ENCODE results near the gene ARHGAP19. TPM values are rescaled to one million over a fixed set of nuclear protein-coding genes. Genes with fewer than 3 reads are reported as not detected.

ARHGAP19 gene
- total RNA-seq, 2 experiments from 2014 or later = 42.3 to 53.2 TPM

- peaks cover 35% of the 10 kb centered on the region for H3K27me3 Mint-ChIP-seq
- ChIA-PET POLR2A (interaction anchor here (1.4 kb wide), 1 partner anchor 9 kb away, joined by 4 read pairs; no protein-coding TSS in a partner anchor), CTCF (interaction anchor here (1.1 to 2.5 kb wide), 2 partner anchors 16 to 99 kb away, joined by 3 to 11 read pairs; no protein-coding TSS in a partner anchor)
- DNase-seq = no peak
- H3K36me3 Mint-ChIP-seq (ENCODE audit: low read depth) = no peaks in the 10 kb centered on the region
- no peak for TF ChIP-seq CTCF (IDR thresholded peaks at IDR 0.05)
- no peaks in the 10 kb centered on the region for H3K9me3 Mint-ChIP-seq
- intact Hi-C loops (cut with micrococcal nuclease) = no loop called here
- H3K4me3 Mint-ChIP-seq = no peak overlapping the region
- no peak for ATAC-seq
- H3K4me1 Mint-ChIP-seq (ENCODE audit: low read depth) = peaks cover 5% of the 10 kb centered on the region
- no peak overlapping the region for H3K27ac Mint-ChIP-seq
These were observed 111.5 kb downstream of the ARHGAP19 start for GRCh38 chr10:97180986-97181385.

GRCh38 chr10:97180363-97180755 is 112.1 kb downstream of the ARHGAP19 start:
- Mint-ChIP-seq H3K27me3 (peaks cover 33% of the 10 kb centered on the region), H3K36me3 (ENCODE audit: low read depth) (no peaks in the 10 kb centered on the region), H3K4me3 (no peak overlapping the region), H3K27ac (no peak overlapping the region), H3K9me3 (no peaks in the 10 kb centered on the region), H3K4me1 (ENCODE audit: low read depth) (peaks cover 4% of the 10 kb centered on the region)
- intact Hi-C loops (cut with micrococcal nuclease) = no loop called here
- ATAC-seq (no peak), DNase-seq (no peak)
- POLR2A ChIA-PET = interaction anchor here (1.4 kb wide), 1 partner anchor 8 kb away, joined by 4 read pairs; no protein-coding TSS in a partner anchor
- CTCF ChIA-PET = interaction anchor here (1.2 to 2.5 kb wide), 3 partner anchors 17 to 107 kb away, joined by 3 to 11 read pairs (median 6); no protein-coding TSS in a partner anchor
- no peak for TF ChIP-seq CTCF (IDR thresholded peaks at IDR 0.05)

- TF ChIP-seq CTCF (IDR thresholded peaks at IDR 0.05) = no peak
- no peaks in the 10 kb centered on the region for H3K9me3 Mint-ChIP-seq
- no peak for DNase-seq
- H3K4me1 Mint-ChIP-seq (ENCODE audit: low read depth) = peaks cover 2% of the 10 kb centered on the region
- POLR2A ChIA-PET = no interaction called here
- ATAC-seq = no peak
- CTCF ChIA-PET = interaction anchor here (0.8 to 7.2 kb wide), 5 partner anchors 12 to 107 kb away, joined by 3 to 29 read pairs (median 6); no protein-coding TSS in a partner anchor
- no peaks in the 10 kb centered on the region for H3K36me3 Mint-ChIP-seq (ENCODE audit: low read depth)
- no peak overlapping the region for H3K27ac Mint-ChIP-seq
- H3K4me3 Mint-ChIP-seq = no peak overlapping the region
- H3K27me3 Mint-ChIP-seq = peaks cover 31% of the 10 kb centered on the region
- intact Hi-C loops (cut with micrococcal nuclease) = no loop called here
These were observed 112.6 kb downstream of the ARHGAP19 start for GRCh38 chr10:97179731-97180362.

GRCh38 chr10:97179311-97179710 is 113.1 kb downstream of the ARHGAP19 start:
- DNase-seq = no peak
- H3K4me1 Mint-ChIP-seq (ENCODE audit: low read depth) = no peaks in the 10 kb centered on the region
- intact Hi-C loops (cut with micrococcal nuclease) = no loop called here
- no peaks in the 10 kb centered on the region for H3K9me3 Mint-ChIP-seq
- peaks cover 25% of the 10 kb centered on the region for H3K27me3 Mint-ChIP-seq
- H3K4me3 Mint-ChIP-seq = no peak overlapping the region
- ChIA-PET CTCF (interaction anchor here (0.8 to 7.2 kb wide), 5 partner anchors 12 to 106 kb away, joined by 3 to 29 read pairs (median 6); no protein-coding TSS in a partner anchor), POLR2A (no interaction called here)
- no peak for ATAC-seq
- no peaks in the 10 kb centered on the region for H3K36me3 Mint-ChIP-seq (ENCODE audit: low read depth)
- no peak overlapping the region for H3K27ac Mint-ChIP-seq
- no peak for TF ChIP-seq CTCF (IDR thresholded peaks at IDR 0.05)

GRCh38 chr10:97178074-97178473 is 114.4 kb downstream of the ARHGAP19 start:
- no peak for TF ChIP-seq CTCF (IDR thresholded peaks at IDR 0.05)
- Mint-ChIP-seq H3K27ac (no peak overlapping the region), H3K36me3 (ENCODE audit: low read depth) (no peaks in the 10 kb centered on the region), H3K4me1 (ENCODE audit: low read depth) (no peaks in the 10 kb centered on the region), H3K9me3 (no peaks in the 10 kb centered on the region), H3K4me3 (no peak overlapping the region), H3K27me3 (peaks cover 15% of the 10 kb centered on the region)
- POLR2A ChIA-PET = no interaction called here
- CTCF ChIA-PET = interaction anchor here (0.6 to 7.2 kb wide), 3 partner anchors 19 to 194 kb away, joined by 3 to 29 read pairs (median 11); no protein-coding TSS in a partner anchor
- intact Hi-C loops (cut with micrococcal nuclease) = no loop called here
- DNase-seq (no peak), ATAC-seq (no peak)

Measured in activated CD8-positive, alpha-beta T cell treated with anti-CD3 and anti-CD28 coated beads for 36 hours (primary cell).